ENCODE measurements around the gene TTLL1.

TTLL1 gene

DNA sequence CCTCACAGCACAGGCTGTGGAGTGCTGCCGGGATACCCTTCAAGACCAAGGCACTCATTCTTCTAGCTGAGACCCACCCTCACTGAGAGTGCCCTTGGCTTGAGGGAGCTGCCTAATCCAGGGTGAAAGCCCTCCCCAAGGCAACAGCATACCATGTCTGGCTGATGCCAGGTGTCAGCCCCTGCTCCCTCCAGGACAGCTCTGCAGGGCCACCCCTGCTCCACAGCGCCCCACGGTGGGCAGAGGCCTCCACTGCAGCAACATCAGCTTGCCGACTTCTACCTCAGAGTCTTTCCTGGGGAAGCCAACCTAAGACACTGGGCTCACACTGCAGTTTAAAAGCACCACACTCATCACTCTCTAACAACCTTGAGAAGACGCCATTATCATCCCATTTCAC lies 29.0 kb downstream of the TTLL1 start:
- H3K27me3 ChIP-seq = no peaks in the 10 kb centered on the region
- H3K9me3 ChIP-seq = no peaks in the 10 kb centered on the region
- intact Hi-C loops (cut with DNase I; ENCODE audit: low total_unique reads) = no loop called here
- H3K36me3 ChIP-seq = peaks cover 27 to 64% (median 33%) of the 10 kb centered on the region in 3 donors
- DNase-seq = no peak
- TF ChIP-seq, protein P1, sequence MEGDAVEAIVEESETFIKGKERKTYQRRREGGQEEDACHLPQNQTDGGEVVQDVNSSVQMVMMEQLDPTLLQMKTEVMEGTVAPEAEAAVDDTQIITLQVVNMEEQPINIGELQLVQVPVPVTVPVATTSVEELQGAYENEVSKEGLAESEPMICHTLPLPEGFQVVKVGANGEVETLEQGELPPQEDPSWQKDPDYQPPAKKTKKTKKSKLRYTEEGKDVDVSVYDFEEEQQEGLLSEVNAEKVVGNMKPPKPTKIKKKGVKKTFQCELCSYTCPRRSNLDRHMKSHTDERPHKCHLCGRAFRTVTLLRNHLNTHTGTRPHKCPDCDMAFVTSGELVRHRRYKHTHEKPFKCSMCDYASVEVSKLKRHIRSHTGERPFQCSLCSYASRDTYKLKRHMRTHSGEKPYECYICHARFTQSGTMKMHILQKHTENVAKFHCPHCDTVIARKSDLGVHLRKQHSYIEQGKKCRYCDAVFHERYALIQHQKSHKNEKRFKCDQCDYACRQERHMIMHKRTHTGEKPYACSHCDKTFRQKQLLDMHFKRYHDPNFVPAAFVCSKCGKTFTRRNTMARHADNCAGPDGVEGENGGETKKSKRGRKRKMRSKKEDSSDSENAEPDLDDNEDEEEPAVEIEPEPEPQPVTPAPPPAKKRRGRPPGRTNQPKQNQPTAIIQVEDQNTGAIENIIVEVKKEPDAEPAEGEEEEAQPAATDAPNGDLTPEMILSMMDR (IDR thresholded peaks at IDR 0.05) = peak; percentile 37 to 46
- H3K4me3 ChIP-seq = no peak overlapping the region
- H3K4me1 ChIP-seq = no peaks in the 10 kb centered on the region
- H3K27ac ChIP-seq = no peak overlapping the region

DNA sequence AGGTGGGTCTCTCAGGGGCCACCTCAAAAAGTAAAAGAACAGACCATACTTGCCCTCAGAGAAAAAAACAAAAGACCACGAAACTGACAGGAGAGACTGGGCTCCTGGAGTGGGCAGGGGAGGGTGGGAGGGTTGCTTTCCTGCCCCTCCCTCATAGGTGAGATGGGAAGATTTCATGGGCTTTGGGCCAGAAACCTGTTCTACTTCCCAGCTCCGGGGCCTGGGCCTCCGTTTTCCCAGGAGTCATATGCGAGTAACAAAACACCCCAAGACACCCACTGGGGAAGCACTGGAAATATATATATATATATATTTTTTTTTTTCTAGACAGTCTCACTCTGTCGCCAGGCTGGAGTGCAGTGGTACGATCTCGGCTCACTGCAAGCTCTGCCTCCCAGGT lies 31.6 kb downstream of the TTLL1 start:
- Histone ChIP-seq H3K4me1 (no peaks in the 10 kb centered on the region), H3K9me3 (no peaks in the 10 kb centered on the region), H3K36me3 (peaks cover 17 to 55% (median 18%) of the 10 kb centered on the region in 3 donors), H3K27me3 (no peaks in the 10 kb centered on the region), H3K27ac (no peak overlapping the region), H3K4me3 (no peak overlapping the region)
- no peak for DNase-seq
- intact Hi-C loops (cut with DNase I; ENCODE audit: low total_unique reads) = no loop called here
- TF ChIP-seq, protein P1 (IDR thresholded peaks at IDR 0.05) = no peak

DNA sequence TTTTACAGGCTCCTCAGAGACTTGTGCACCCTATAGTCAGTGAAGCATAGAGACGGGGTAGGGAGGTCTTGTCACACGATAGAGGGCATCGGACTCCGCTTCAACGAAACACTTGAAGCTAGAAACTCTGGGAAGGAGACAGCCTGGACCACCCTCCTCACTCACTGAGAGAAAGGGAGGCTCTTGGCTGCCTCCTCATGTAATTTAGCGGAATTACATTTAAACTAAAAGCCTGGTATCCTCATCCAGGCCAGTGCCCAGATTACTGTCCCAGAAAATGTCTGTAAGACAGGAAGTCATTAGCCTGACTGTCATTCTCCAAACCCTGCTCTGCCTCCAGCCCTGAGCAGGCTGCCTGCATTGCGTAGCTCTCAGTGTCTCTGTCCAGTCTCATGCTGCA lies 36.0 kb downstream of the TTLL1 start:
- no peaks in the 10 kb centered on the region for H3K4me1 ChIP-seq
- H3K9me3 ChIP-seq = no peaks in the 10 kb centered on the region
- intact Hi-C loops (cut with DNase I; ENCODE audit: low total_unique reads) = no loop called here
- no peak overlapping the region for H3K4me3 ChIP-seq
- H3K27me3 ChIP-seq = no peaks in the 10 kb centered on the region
- peaks cover 0 to 39% (median 3%) of the 10 kb centered on the region in 3 donors for H3K36me3 ChIP-seq
- TF ChIP-seq, protein P1 (IDR thresholded peaks at IDR 0.05) = no peak
- no peak overlapping the region for H3K27ac ChIP-seq
- DNase-seq = no peak

- TF ChIP-seq, protein P1 (IDR thresholded peaks at IDR 0.05) = no peak
- H3K27ac ChIP-seq = no peak overlapping the region
- no peaks in the 10 kb centered on the region for H3K9me3 ChIP-seq
- no peak for DNase-seq
- H3K4me3 ChIP-seq = no peak overlapping the region
- H3K27me3 ChIP-seq = no peaks in the 10 kb centered on the region
- H3K36me3 ChIP-seq = peaks cover 0 to 39% (median 3%) of the 10 kb centered on the region in 3 donors
- H3K4me1 ChIP-seq = no peaks in the 10 kb centered on the region
- intact Hi-C loops (cut with DNase I; ENCODE audit: low total_unique reads) = no loop called here
Measured at GRCh38 chr22:43050995-43051394, 38.2 kb downstream of the TTLL1 start.

DNA sequence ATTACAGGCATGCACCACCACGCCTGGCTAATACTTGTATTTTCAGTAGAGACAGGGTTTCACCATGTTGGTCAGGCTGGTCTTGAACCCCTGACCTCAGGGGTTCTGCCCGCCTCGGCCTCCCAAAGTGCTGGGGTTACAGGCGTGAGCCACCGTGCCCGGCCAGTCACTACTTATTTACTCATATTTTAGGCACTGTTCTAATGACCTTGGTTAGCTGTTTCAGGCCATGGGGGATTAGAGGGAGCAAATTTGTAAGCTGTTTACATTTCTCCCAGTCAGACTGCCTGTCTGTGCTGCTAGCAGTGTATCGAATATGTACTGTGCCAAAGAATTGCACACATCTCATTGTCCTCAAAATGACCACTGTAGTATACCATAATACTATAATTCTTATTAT lies 41.6 kb downstream of the TTLL1 start:
- intact Hi-C loops (cut with DNase I; ENCODE audit: low total_unique reads) = no loop called here
- no peaks in the 10 kb centered on the region for H3K27me3 ChIP-seq
- no peak overlapping the region for H3K27ac ChIP-seq
- no peak for DNase-seq
- peaks cover 0 to 21% (median 3%) of the 10 kb centered on the region in 3 donors for H3K36me3 ChIP-seq
- H3K4me1 ChIP-seq = no peaks in the 10 kb centered on the region
- no peaks in the 10 kb centered on the region for H3K9me3 ChIP-seq
- no peak overlapping the region for H3K4me3 ChIP-seq
- TF ChIP-seq, protein P1 (IDR thresholded peaks at IDR 0.05) = no peak

GRCh38 chr22:43044290-43044712 lies 44.9 kb downstream of the TTLL1 start:
- Histone ChIP-seq H3K4me3 (no peak overlapping the region), H3K36me3 (no peaks in the 10 kb centered on the region), H3K9me3 (no peaks in the 10 kb centered on the region), H3K27ac (no peak overlapping the region), H3K27me3 (no peaks in the 10 kb centered on the region), H3K4me1 (no peaks in the 10 kb centered on the region)
- no peak for DNase-seq
- intact Hi-C loops (cut with DNase I; ENCODE audit: low total_unique reads) = no loop called here
- TF ChIP-seq, protein P1 (IDR thresholded peaks at IDR 0.05) = no peak
